Activated CD4-positive, alpha-beta T cell treated with anti-CD3 and anti-CD28 coated beads, Interleukin-2, amount 10 ng/mL, durations not matched to agents 24 days and 14 days (primary cell): ENCODE results near the gene USP46. TPM values are rescaled to one million over a fixed set of nuclear protein-coding genes. Genes with fewer than 3 reads are reported as not detected.

Experiments
- DNase-seq: peaks from one replicate; pipeline ENCODE4 v3.0.0; 2022
- H3K27ac Mint-ChIP-seq: one replicate; pipeline ENCODE4 v1.8.0; 2022; ENCODE audit warnings: mild to moderate bottlenecking, mixed read lengths
- H3K27me3 Mint-ChIP-seq: one replicate; pipeline ENCODE4 v1.8.0; 2022; ENCODE audit warnings: mixed read lengths
- H3K36me3 Mint-ChIP-seq: one replicate; pipeline ENCODE4 v1.8.0; 2022; ENCODE audit warnings: low read depth, mild to moderate bottlenecking, mixed read lengths
- H3K4me1 Mint-ChIP-seq: one replicate; pipeline ENCODE4 v1.8.0; 2021; ENCODE audit warnings: mixed read lengths
- H3K4me3 Mint-ChIP-seq: one replicate; pipeline ENCODE4 v1.8.0; 2022; ENCODE audit warnings: mild to moderate bottlenecking, moderate library complexity, mixed read lengths
- H3K9me3 Mint-ChIP-seq: one replicate; pipeline ENCODE4 v1.8.0; 2021; ENCODE audit warnings: mixed read lengths
- intact Hi-C: fragments of 100-400 bp; cut with micrococcal nuclease; formaldehyde crosslinking; loops from one replicate; pipeline ENCODE4 v1.15.1; 2023
- total RNA-seq: library from RNA; stranded (reverse); gene quantifications from 2 replicates; pipeline ENCODE4 v1.2.3, GENCODE V29; 2022

The USP46 gene
- total RNA-seq, 1 donor from 2014 or later: 8.4 TPM

DNA sequence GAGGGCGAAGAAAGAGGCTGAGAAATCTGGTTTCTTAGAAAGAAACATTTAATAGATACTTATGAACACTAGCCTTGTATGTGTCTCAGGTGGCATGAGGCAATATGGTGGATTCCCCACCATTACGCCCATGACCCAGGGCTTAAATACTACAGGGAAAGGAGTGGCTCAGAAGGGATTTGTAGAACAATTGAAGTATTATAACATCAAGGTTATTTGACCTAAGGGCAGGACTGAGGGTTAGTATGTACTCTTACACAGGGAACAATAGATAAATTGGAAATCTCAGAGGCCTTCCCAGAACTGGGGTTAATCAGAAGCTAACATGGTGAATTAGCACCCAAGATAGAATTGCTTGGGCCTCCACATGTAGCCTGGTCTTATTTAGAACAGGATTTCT lies 11.0 kb upstream of the USP46 start:
- intact Hi-C loops: no loop called here
- Mint-ChIP-seq H3K9me3 (no peaks in the 10 kb centered on the region), H3K27ac (no peak overlapping the region), H3K4me3 (no peak overlapping the region), H3K4me1 (no peaks in the 10 kb centered on the region), H3K36me3 (no peaks in the 10 kb centered on the region), H3K27me3 (peaks cover 17% of the 10 kb centered on the region)
- no peak for DNase-seq

DNA sequence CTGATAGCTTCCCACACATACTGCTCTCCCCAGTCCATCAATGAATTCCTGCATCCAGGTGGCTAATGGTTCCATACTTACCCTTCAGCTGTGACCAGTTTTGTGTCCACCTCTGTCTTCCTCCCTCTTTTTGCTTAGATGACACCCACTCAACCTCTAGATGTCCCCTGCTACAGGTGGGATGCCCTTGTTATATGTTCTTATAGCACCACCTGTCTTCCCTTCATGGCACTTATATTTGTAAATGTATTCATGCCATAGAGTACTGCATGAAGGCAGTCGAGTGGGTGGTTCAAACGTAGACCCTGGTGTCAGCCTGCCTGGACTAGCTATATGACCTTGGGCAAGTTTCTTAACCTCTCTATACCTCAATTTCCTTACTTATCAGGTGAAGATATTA lies 6.5 kb upstream of the USP46 start:
- intact Hi-C loops: loop anchor here (10.0 kb wide), 1 partner anchor 121 kb away; no protein-coding TSS in a partner anchor
- peaks cover 6% of the 10 kb centered on the region for H3K4me1 Mint-ChIP-seq
- DNase-seq: no peak
- H3K27ac Mint-ChIP-seq: no peak overlapping the region
- no peak overlapping the region for H3K4me3 Mint-ChIP-seq
- no peaks in the 10 kb centered on the region for H3K9me3 Mint-ChIP-seq
- peaks cover 7% of the 10 kb centered on the region for H3K36me3 Mint-ChIP-seq
- H3K27me3 Mint-ChIP-seq: peaks cover 21% of the 10 kb centered on the region

DNA sequence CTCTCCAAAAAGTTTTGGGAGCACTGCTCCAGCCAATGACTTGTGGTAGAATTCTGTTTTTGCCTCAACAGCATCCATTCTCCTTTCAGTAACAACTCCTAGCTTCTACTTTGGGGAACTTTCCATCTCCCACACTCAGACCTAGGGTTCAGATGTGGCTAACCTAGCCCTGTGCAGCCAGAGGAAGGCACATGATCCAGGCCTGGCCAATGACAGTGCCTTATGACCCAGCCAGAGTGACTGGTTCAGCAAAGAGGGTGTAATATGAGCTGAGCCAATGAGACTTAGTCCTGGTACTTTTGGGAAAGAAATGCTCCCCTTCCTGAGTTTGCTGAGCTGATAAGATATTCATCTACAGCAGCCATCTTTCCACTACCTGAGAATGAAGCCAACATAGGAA lies 5.4 kb upstream of the USP46 start:
- Mint-ChIP-seq H3K9me3 (no peaks in the 10 kb centered on the region), H3K36me3 (peaks cover 10% of the 10 kb centered on the region), H3K4me1 (peaks cover 12% of the 10 kb centered on the region), H3K4me3 (no peak overlapping the region), H3K27ac (no peak overlapping the region), H3K27me3 (peaks cover 26% of the 10 kb centered on the region)
- DNase-seq: no peak
- intact Hi-C loops: loop anchor here (10.0 kb wide), 1 partner anchor 120 kb away; no protein-coding TSS in a partner anchor

DNA sequence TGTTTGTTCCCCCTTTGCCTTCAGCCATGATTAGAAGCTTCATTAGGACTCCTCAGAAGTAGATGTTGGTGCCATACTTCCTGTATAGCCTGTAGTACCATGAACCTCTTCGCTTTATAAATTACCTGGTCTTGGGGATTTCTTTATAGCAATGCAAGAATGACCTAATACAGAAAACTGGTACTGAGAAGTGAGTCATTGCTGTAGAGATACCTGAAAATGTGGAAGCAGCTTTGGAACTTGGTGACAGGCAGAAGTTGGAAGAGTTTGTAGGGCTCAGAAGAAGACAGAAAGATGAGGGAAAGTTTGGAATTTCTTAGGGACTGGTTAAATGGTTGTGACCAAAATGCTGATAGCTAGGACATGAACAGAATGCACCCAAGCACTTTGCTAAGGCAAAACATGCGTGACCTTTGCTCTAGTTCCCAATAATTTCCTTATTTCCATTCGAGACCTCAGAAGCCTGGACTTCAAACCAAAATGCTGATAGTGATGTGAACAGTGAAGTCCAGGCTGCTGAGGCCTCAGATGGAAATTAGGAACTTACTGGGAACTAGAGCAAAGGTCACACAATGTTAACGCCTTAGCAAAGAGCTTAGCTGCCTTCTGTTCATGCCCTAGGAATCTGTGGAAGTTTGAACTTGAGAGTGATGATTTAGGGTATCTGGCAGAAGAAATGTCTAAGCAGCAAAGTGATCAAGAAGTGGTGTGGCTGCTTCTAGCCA lies 3.0 kb upstream of the USP46 start:
- intact Hi-C loops: loop anchor here (2.0 to 10.0 kb wide), 2 partner anchors 61 to 117 kb away; no protein-coding TSS in a partner anchor
- DNase-seq: no peak
- peaks cover 10% of the 10 kb centered on the region for H3K36me3 Mint-ChIP-seq
- peaks cover 19% of the 10 kb centered on the region for H3K4me1 Mint-ChIP-seq
- H3K27me3 Mint-ChIP-seq: peaks cover 18% of the 10 kb centered on the region
- H3K9me3 Mint-ChIP-seq: no peaks in the 10 kb centered on the region
- H3K4me3 Mint-ChIP-seq: no peak overlapping the region
- no peak overlapping the region for H3K27ac Mint-ChIP-seq

DNA sequence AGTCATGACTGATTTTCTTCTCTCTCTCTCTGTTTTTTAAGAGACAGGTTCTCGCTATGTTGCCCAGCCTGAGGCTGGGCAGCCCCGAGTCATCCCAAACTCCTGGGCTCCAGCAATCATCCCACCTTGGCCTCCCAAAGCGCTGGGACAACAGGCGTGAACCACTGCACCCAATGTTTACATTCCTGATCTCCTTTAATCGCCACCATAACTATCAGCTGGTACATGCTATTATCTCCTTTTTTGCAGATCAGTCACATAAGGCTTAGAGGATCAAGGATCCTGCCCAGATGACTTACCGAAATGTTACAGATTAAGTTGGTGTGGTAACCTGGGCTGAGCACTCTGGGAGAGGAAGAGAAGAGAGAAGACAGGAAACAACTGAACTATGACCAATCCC lies 1.5 kb upstream of the USP46 start:
- H3K27me3 Mint-ChIP-seq: peaks cover 17% of the 10 kb centered on the region
- H3K4me1 Mint-ChIP-seq: peaks cover 21% of the 10 kb centered on the region
- peaks cover 10% of the 10 kb centered on the region for H3K36me3 Mint-ChIP-seq
- H3K27ac Mint-ChIP-seq: no peak overlapping the region
- intact Hi-C loops: loop anchor here (2.0 to 10.0 kb wide), 2 partner anchors 62 to 116 kb away; no protein-coding TSS in a partner anchor
- peak overlapping the region; percentile 63 for H3K4me3 Mint-ChIP-seq
- H3K9me3 Mint-ChIP-seq: no peaks in the 10 kb centered on the region
- DNase-seq: no peak

DNA sequence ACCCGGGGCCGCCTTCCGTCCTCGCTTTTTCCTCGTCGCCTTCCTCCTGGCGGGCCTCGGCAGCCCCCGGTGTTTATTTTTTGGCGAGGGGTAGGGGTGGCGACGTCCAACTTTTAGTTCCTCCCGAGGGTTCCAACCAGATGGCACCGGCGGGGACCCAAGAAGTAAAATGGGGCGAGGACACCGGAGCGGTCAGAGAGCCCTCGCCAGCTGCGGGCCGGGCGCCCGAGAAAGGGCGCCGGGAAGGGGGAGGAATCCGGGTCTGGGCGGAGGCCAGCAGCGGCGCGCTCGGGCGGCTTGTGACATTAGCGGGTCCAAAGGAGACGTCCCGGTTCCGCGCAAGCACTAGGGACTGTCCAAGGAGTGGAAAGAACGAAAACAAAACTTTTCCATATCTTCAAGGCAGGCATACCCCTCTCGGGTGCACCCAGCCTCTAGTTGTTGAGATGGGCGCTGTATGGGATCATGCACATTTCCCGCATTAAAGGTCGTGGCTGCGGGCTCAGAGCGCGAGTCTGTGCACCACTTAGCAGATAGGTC lies 691 bp upstream of the USP46 start:
- H3K27me3 Mint-ChIP-seq: peaks cover 15% of the 10 kb centered on the region
- peak; percentile 70 for DNase-seq
- H3K27ac Mint-ChIP-seq: peak overlapping the region; percentile 80
- intact Hi-C loops: loop anchor here (1.0 to 10.0 kb wide), 5 partner anchors 53 to 817 kb away; partner anchors contain the start of gene DCUN1D4
- no peaks in the 10 kb centered on the region for H3K9me3 Mint-ChIP-seq
- H3K36me3 Mint-ChIP-seq: peaks cover 10% of the 10 kb centered on the region
- H3K4me1 Mint-ChIP-seq: peaks cover 21% of the 10 kb centered on the region
- H3K4me3 Mint-ChIP-seq: peak overlapping the region; percentile 86

DNA sequence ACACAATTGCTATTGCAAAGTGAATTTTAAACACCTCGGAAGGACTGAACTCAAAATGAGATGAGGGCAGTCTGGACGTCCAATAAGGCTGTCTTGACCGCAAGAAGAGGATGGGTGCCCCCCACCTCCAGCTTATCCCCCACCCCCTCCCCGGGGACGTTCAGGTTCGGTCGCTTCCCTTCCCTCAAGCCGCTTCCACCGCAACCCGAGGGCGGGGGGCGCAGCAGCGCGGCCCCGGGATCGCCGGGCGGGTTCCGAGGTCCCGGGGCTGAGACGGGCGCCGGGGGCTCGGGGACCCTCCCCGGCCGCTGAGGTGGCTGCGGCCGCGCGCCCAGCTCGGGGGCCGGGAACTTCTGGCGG lies 480 bp downstream of the USP46 start:
- peak; percentile 59 for DNase-seq
- peak overlapping the region; percentile 86 for H3K4me3 Mint-ChIP-seq
- H3K9me3 Mint-ChIP-seq: no peaks in the 10 kb centered on the region
- peaks cover 19% of the 10 kb centered on the region for H3K4me1 Mint-ChIP-seq
- peaks cover 15% of the 10 kb centered on the region for H3K27me3 Mint-ChIP-seq
- intact Hi-C loops: loop anchor here (5.0 kb wide), 2 partner anchors 71 to 816 kb away; partner anchors contain the start of gene DCUN1D4
- peaks cover 12% of the 10 kb centered on the region for H3K36me3 Mint-ChIP-seq
- H3K27ac Mint-ChIP-seq: no peak overlapping the region

DNA sequence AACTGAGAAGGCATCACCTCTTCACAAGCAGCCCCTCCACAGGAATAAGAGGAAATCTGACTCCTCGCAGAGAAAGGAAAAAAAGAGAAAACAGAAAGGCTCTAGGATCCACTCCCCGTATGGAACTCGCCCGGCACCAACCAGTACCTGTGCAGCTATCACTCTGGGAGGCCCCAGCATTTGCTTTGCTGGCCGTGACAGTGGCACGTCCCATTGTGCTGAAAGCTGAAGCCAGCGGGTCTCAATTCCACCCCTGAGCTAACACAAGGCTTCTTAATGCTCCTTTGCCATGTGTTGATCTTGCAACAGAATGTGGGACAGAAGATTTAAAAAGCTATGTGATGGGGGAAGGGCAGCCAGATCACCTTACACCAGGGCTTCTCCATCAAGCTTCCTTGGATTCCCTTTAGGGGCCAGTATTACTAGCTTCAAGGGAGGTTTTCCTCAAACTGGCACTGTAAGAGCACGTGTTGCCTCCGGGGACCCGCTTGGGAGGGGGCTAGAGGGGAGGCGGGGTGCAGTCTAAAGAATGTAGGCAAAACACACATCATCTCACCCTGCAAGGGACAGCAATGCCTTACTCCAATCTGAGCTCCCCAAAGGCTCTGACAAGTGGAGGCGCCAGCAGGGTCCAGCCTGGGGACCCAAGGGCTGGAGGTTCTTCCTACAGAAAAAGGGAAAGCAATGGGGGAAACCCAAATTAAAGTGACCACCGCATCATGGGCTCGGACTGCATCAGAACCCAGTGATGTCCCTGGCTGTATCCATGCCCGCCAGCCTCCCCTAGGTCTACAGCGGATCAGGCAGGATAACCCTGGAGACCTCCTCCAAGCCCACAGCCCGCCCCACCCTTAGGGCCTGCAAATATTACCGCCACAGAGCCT lies 1.2 kb downstream of the USP46 start:
- H3K9me3 Mint-ChIP-seq: no peaks in the 10 kb centered on the region
- intact Hi-C loops: loop anchor here (5.0 kb wide), 2 partner anchors 71 to 816 kb away; partner anchors contain the start of gene DCUN1D4
- peaks cover 13% of the 10 kb centered on the region for H3K36me3 Mint-ChIP-seq
- H3K27me3 Mint-ChIP-seq: peaks cover 15% of the 10 kb centered on the region
- peak overlapping the region; percentile 64 for H3K27ac Mint-ChIP-seq
- peak overlapping the region; percentile 64 for H3K4me3 Mint-ChIP-seq
- peak; percentile 60 for DNase-seq
- peaks cover 20% of the 10 kb centered on the region for H3K4me1 Mint-ChIP-seq

DNA sequence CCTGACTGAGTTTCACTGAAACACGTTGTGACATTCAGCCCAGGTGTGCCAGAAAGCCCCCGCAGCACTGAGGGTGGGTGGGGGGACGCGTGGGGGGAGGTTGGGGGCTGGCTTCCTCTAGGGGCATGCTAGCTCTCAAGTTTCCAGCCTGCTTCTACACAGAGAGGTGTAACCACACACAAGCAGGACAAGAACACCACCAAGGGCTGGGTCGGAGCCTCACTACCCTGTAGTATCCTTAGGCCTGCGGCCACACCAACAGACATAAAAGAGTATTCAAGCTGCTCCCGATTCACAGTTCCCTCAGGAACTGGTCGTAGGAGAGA lies 1.8 kb downstream of the USP46 start:
- H3K4me1 Mint-ChIP-seq: peaks cover 22% of the 10 kb centered on the region
- H3K9me3 Mint-ChIP-seq: no peaks in the 10 kb centered on the region

DNA sequence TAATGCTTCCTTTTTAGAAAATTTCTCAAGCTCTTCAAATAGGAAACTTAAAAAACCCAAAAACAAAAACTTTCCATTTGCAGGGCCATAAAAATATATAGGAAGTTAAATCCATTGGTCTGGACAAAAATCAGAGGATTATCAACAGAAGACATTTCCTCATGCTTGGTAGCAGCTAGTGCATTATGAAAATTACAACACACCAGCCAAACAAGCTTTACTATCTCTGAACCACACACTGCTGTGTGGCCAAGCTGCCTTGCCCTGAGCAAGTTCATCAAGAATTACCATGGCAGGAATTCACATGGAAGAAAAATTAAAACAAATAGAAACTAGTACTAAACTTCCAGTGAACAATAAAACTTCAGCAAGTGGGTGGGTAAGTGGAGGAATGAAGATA lies 3.6 kb downstream of the USP46 start:
- peaks cover 11% of the 10 kb centered on the region for H3K36me3 Mint-ChIP-seq
- intact Hi-C loops: loop anchor here (5.0 kb wide), 2 partner anchors 68 to 813 kb away; partner anchors contain the start of gene DCUN1D4
- H3K4me1 Mint-ChIP-seq: peaks cover 22% of the 10 kb centered on the region

More for the DNA sequence above, 1.8 kb downstream of the USP46 start:
- no peak for DNase-seq
- peak overlapping the region; percentile 64 for H3K4me3 Mint-ChIP-seq
- intact Hi-C loops: loop anchor here (5.0 kb wide), 2 partner anchors 70 to 815 kb away; partner anchors contain the start of gene DCUN1D4
- H3K27ac Mint-ChIP-seq: peak overlapping the region; percentile 64
- peaks cover 12% of the 10 kb centered on the region for H3K36me3 Mint-ChIP-seq
- peaks cover 15% of the 10 kb centered on the region for H3K27me3 Mint-ChIP-seq

DNA sequence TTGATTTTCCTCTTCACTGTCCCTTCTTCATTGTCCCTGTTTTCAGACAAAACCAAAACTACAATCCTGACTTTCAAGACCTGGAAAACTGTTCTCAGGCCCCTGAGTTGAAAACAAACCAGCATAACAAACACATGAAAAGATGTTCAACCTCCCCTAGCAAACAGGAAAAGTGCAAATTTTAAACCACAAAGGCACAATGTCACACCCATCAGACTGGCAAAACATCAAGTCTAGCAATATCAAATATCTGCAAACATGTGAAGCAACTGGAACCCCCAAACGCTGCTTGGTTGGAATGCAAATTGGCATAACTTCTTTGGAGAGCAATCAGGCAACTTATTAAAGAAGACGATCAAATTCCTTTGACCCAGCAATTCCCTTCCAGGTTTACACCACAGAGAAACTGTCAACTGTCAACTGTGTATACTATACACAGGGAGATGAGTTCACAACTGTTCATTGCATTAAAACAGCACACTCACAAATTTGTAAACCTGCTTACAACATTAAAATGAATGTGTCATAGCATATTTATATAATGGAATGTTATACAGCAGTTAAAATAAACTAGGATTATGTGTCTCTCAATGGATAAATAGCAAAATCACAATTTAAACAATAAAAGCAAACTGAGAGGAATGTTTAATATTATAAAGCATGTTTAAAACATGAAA lies 7.0 kb downstream of the USP46 start:
- peaks cover 12% of the 10 kb centered on the region for H3K4me1 Mint-ChIP-seq
- H3K9me3 Mint-ChIP-seq: no peaks in the 10 kb centered on the region
- peaks cover 13% of the 10 kb centered on the region for H3K36me3 Mint-ChIP-seq
- intact Hi-C loops: no loop called here
- peaks cover 2% of the 10 kb centered on the region for H3K27me3 Mint-ChIP-seq
- H3K4me3 Mint-ChIP-seq: peak overlapping the region; percentile 48
- peak overlapping the region; percentile 3 for H3K27ac Mint-ChIP-seq
- peak; percentile 57 for DNase-seq

More for the DNA sequence above, 3.6 kb downstream of the USP46 start:
- Mint-ChIP-seq H3K27ac (no peak overlapping the region), H3K9me3 (no peaks in the 10 kb centered on the region), H3K4me3 (no peak overlapping the region), H3K27me3 (peaks cover 10% of the 10 kb centered on the region)
- no peak for DNase-seq

DNA sequence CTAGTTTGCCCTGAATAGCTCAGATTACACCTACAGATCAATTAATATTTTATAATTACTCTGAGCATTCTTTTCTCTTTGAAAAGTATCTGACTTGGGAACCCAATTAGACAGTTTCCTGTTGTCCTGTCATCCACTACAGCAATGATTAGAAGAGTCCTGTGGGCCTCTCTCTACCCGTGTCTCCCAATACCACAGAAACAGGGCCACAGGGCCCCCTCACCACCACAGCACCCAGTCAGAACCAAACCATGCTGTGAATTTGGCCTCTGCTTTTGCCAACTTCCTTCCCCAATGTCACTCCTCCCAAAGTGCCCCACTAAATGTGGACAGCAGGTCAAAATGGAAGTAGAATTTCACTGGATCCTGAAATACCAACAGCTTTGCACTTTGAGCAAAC lies 10.3 kb downstream of the USP46 start:
- intact Hi-C loops: no loop called here
- DNase-seq: no peak
- no peak overlapping the region for H3K27ac Mint-ChIP-seq
- peaks cover 10% of the 10 kb centered on the region for H3K4me1 Mint-ChIP-seq
- no peaks in the 10 kb centered on the region for H3K27me3 Mint-ChIP-seq
- no peaks in the 10 kb centered on the region for H3K9me3 Mint-ChIP-seq
- H3K36me3 Mint-ChIP-seq: peaks cover 11% of the 10 kb centered on the region
- no peak overlapping the region for H3K4me3 Mint-ChIP-seq

DNA sequence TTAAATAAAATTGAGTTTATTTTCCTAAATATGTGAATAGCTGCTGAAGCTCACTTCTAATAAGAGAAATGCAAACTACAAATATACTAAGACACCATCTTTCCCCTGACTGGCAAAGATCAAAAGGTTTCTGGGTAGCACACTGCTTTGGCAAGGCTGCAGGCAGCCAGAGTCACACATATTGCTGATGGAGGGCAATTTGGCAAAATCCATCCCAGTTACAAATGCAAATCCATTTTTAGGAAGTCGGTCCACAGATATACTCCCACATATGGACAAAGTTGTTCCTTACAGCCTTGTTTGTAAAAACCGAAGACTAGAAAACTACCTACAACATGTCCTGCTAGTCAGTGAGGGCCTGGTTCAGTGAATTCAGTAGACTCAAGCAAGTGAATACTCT lies 12.4 kb downstream of the USP46 start:
- intact Hi-C loops: no loop called here
- H3K27me3 Mint-ChIP-seq: peaks cover 2% of the 10 kb centered on the region
- peaks cover 5% of the 10 kb centered on the region for H3K36me3 Mint-ChIP-seq
- DNase-seq: no peak
- no peak overlapping the region for H3K27ac Mint-ChIP-seq
- no peaks in the 10 kb centered on the region for H3K9me3 Mint-ChIP-seq
- no peak overlapping the region for H3K4me3 Mint-ChIP-seq
- H3K4me1 Mint-ChIP-seq: peaks cover 7% of the 10 kb centered on the region
